Activated T-cell treated with anti-CD3 and anti-CD28 coated beads for 4 hours (primary cell): ENCODE data around the gene ACTL6B.

Experiments
- DNase-seq: peaks from one replicate; pipeline ENCODE4 v3.0.0-alpha.2; 2020

The ACTL6B gene

DNA sequence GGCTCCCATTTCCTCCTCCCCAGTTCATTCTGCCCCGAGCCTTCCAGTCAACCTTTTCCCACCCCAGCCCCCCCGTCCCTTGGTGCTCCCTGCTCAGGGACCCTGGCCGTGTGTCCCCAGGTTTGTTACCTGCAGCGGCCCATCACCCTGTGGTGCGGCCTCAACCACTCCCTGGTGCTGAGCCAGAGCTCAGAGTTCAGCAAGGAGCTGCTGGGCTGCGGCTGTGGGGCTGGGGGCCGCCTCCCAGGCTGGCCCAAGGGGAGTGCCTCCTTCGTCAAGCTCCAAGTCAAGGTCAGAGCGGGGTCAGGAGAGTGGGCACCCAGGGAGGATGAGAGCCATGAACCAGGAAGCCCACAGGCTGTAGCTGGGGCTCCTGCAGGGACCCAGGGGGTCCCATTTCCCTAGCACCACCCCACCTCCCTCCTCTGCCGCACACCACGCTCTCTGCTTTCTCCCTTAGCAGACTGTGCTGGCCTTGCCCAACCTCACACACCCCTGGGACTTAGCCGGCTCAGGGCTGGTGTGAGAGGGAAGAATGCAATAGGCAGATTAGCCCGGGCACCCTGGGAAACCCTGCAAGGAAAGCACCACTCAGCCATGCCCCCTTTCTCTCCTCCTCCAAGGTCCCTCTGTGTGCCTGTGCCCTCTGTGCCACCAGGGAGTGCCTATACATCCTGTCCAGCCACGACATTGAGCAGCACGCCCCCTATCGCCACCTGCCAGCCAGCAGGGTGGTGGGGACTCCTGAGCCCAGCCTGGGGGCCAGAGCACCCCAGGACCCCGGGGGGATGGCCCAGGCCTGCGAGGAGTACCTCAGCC lies 56.1 kb downstream of the ACTL6B start:
- DNase-seq = no peak

GRCh38 chr7:100598425-100598824 lies 57.8 kb downstream of the ACTL6B start:
- no peak for DNase-seq

GRCh38 chr7:100595188-100595587 lies 61.1 kb downstream of the ACTL6B start:
- DNase-seq = no peak
